NCI-H748 (cell line): ENCODE results near the gene KIF13A.
"Not testable (repeated sequence)": the region's sequence is repeated elsewhere in the genome, so short reads cannot be mapped to it uniquely, and the experiment has no call there.

Experiments used
- DNase-seq: peaks from one replicate; lab custom pipeline; 2025; ENCODE audit not compliant: unreplicated experiment; lab: John Stamatoyannopoulos, UW

Gene KIF13A

GRCh38 chr6:17987447-17987696, at the start of gene KIF13A:
KIF13A (minus strand) TSS chr6:17987635; CDS start chr6:17987463, 172 bp downstream.
- DNase-seq: peak; percentile 78

- DNase-seq: no peak
Observed at GRCh38 chr6:18036781-18037180, 49.3 kb upstream of the KIF13A start.

- DNase-seq: no peak
Observed at GRCh38 chr6:18035330-18035854, 48.0 kb upstream of the KIF13A start.

GRCh38 chr6:18034798-18035202, 47.4 kb upstream of the KIF13A start:
- peak; percentile 37 for DNase-seq

GRCh38 chr6:18031680-18032256, 44.3 kb upstream of the KIF13A start:
- DNase-seq: no peak

GRCh38 chr6:18031189-18031588, 43.8 kb upstream of the KIF13A start:
- no peak for DNase-seq

GRCh38 chr6:18028332-18028731, 40.9 kb upstream of the KIF13A start:
- DNase-seq: no peak

GRCh38 chr6:18025596-18025995, 38.2 kb upstream of the KIF13A start:
- DNase-seq: no peak

GRCh38 chr6:18024876-18025275, 37.4 kb upstream of the KIF13A start:
- DNase-seq: no peak

GRCh38 chr6:18023891-18024290, 36.5 kb upstream of the KIF13A start:
- no peak for DNase-seq

GRCh38 chr6:18022398-18023231, 35.2 kb upstream of the KIF13A start:
- peak; percentile 31 for DNase-seq

- no peak for DNase-seq
Observed at GRCh38 chr6:18021166-18021850, 33.9 kb upstream of the KIF13A start.

- DNase-seq: not testable (repeated sequence)
Observed at GRCh38 chr6:18020545-18020944, 33.1 kb upstream of the KIF13A start.

- no peak for DNase-seq
Observed at GRCh38 chr6:18019539-18020534, 32.4 kb upstream of the KIF13A start.

GRCh38 chr6:18019133-18019532, 31.7 kb upstream of the KIF13A start:
- not testable (repeated sequence) for DNase-seq

GRCh38 chr6:18016698-18017097, 29.3 kb upstream of the KIF13A start:
- DNase-seq: no peak

- no peak for DNase-seq
Observed at GRCh38 chr6:18016133-18016532, 28.7 kb upstream of the KIF13A start.

GRCh38 chr6:18011287-18011686, 23.9 kb upstream of the KIF13A start:
- DNase-seq: no peak

- not testable (repeated sequence) for DNase-seq
Observed at GRCh38 chr6:18010540-18010939, 23.1 kb upstream of the KIF13A start.

- no peak for DNase-seq
Observed at GRCh38 chr6:18004256-18004985, 17.0 kb upstream of the KIF13A start.
